ENCODE measurements around the gene ASXL3.

GRCh38 chr18:33581856-33582255, 3.8 kb downstream of the ASXL3 start:
- TF ChIP-seq POLR2AphosphoS5 (IDR thresholded peaks at IDR 0.05; ENCODE audit: low read depth, low read length) (no peak), SIN3A (IDR thresholded peaks at IDR 0.05; ENCODE audit: borderline replicate concordance, insufficient read depth, low read length) (no peak)

Measured in PFSK-1 (cell line).